T-helper 2 cell treated with Interferon-gamma antibody and Interleukin-4, amounts not matched to agents 100 ng/mL and 5 ng/mL, for 36 hours (primary cell): ENCODE data around the gene ALDOC. TPM values are rescaled to one million over a fixed set of nuclear protein-coding genes. Genes with fewer than 3 reads are reported as not detected.

ENCODE experiments used
- intact Hi-C: fragments of 100-400 bp; cut with micrococcal nuclease; formaldehyde crosslinking; loops from one replicate; pipeline ENCODE4 v1.15.1; 2023
- total RNA-seq: library from RNA; stranded (reverse); gene quantifications from 2 replicates; pipeline ENCODE4 v1.2.3, GENCODE V29; 2022

Gene ALDOC
- total RNA-seq, 1 donor from 2014 or later, result 103 TPM

GRCh38 chr17:28553000-28553505 lies 23.6 kb downstream of the ALDOC start:
- intact Hi-C loops, result loop anchor here (1.0 to 5.0 kb wide), 2 partner anchors 18 to 159 kb away; partner anchors contain the start of genes PIGS and PROCA1

GRCh38 chr17:28552176-28552999 lies 24.3 kb downstream of the ALDOC start, which contains the start of gene UNC119:
Gene UNC119, minus strand, starts transcription at chr17:28552624. Its CDS starts 67 bp downstream, at chr17:28552557.
- intact Hi-C loops, result loop anchor here (1.0 to 5.0 kb wide), 2 partner anchors 19 to 160 kb away; partner anchors contain the start of genes PIGS and PROCA1

GRCh38 chr17:28551421-28552175 lies 25.1 kb downstream of the ALDOC start:
- intact Hi-C loops, result loop anchor here (1.0 to 5.0 kb wide), 2 partner anchors 20 to 161 kb away; partner anchors contain the start of genes PIGS and PROCA1

GRCh38 chr17:28550858-28551257 lies 25.8 kb downstream of the ALDOC start:
- intact Hi-C loops, result loop anchor here (5.0 kb wide), 1 partner anchor 161 kb away; the partner anchor contains the start of gene PROCA1

- intact Hi-C loops, result loop anchor here (2.0 to 10.0 kb wide), 3 partner anchors 55 to 175 kb away; partner anchors contain the start of genes PROCA1, SARM1 and VTN
These were observed 27.2 kb downstream of the ALDOC start for GRCh38 chr17:28549236-28550132.

- intact Hi-C loops, result loop anchor here (2.0 to 10.0 kb wide), 2 partner anchors 54 to 174 kb away; partner anchors contain the start of genes SARM1 and VTN
These were observed 28.1 kb downstream of the ALDOC start for GRCh38 chr17:28548417-28549130.

- intact Hi-C loops, result loop anchor here (2.0 to 10.0 kb wide), 2 partner anchors 53 to 173 kb away; partner anchors contain the start of genes SARM1 and VTN
These were observed 28.9 kb downstream of the ALDOC start for GRCh38 chr17:28547623-28548416.

- intact Hi-C loops, result loop anchor here (10.0 kb wide), 1 partner anchor 172 kb away; the partner anchor contains the start of genes SARM1 and VTN
These were observed 29.5 kb downstream of the ALDOC start for GRCh38 chr17:28547096-28547622.

- intact Hi-C loops, result loop anchor here (10.0 kb wide), 1 partner anchor 171 kb away; the partner anchor contains the start of genes SARM1 and VTN
These were observed 30.8 kb downstream of the ALDOC start for GRCh38 chr17:28545787-28546415.

- intact Hi-C loops, result loop anchor here (10.0 kb wide), 1 partner anchor 170 kb away; the partner anchor contains the start of genes SARM1 and VTN
These were observed 31.6 kb downstream of the ALDOC start for GRCh38 chr17:28545141-28545503.

GRCh38 chr17:28544402-28545140 lies 32.1 kb downstream of the ALDOC start:
- intact Hi-C loops, result loop anchor here (10.0 kb wide), 1 partner anchor 170 kb away; the partner anchor contains the start of genes SARM1 and VTN

- intact Hi-C loops, result loop anchor here (10.0 kb wide), 1 partner anchor 167 kb away; the partner anchor contains the start of genes SARM1 and VTN
These were observed 35.3 kb downstream of the ALDOC start for GRCh38 chr17:28541439-28541838.

- intact Hi-C loops, result loop anchor here (1.0 to 10.0 kb wide), 2 partner anchors 46 to 165 kb away; partner anchors contain the start of genes SARM1 and VTN
These were observed 36.5 kb downstream of the ALDOC start for GRCh38 chr17:28540231-28540630.

- intact Hi-C loops, result no loop called here
These were observed 38.3 kb downstream of the ALDOC start for GRCh38 chr17:28538296-28538895.

GRCh38 chr17:28537219-28537610 lies 39.5 kb downstream of the ALDOC start:
- intact Hi-C loops, result no loop called here

- intact Hi-C loops, result no loop called here
These were observed 40.0 kb downstream of the ALDOC start for GRCh38 chr17:28536532-28537218.
